Mammary epithelial cell (primary cell): ENCODE results near the gene OR2V1.

Experiments used
- EZH2 ChIP-seq: IDR thresholded peaks from 2 replicates; pipeline ENCODE4 v1.6.1; 2012; ENCODE audit warnings: low read length, inconsistent platforms, borderline replicate concordance
- TF ChIP-seq, protein P1 (sequence below), 2 donors: IDR thresholded peaks in 1 of 2; conservative IDR thresholded peaks in 1 of 2; 2 replicates each; pipeline ENCODE4 v1.5.1; 2011 to 2012; ENCODE audit warnings: inconsistent platforms in 2 of 2, low read length in 2 of 2, mild to moderate bottlenecking in 2 of 2, control low read depth in 1 of 2, low read depth in 1 of 2; ENCODE audit not compliant: insufficient read depth in 1 of 2; ENCODE audit errors: extremely low read depth in 1 of 2

DNA sequence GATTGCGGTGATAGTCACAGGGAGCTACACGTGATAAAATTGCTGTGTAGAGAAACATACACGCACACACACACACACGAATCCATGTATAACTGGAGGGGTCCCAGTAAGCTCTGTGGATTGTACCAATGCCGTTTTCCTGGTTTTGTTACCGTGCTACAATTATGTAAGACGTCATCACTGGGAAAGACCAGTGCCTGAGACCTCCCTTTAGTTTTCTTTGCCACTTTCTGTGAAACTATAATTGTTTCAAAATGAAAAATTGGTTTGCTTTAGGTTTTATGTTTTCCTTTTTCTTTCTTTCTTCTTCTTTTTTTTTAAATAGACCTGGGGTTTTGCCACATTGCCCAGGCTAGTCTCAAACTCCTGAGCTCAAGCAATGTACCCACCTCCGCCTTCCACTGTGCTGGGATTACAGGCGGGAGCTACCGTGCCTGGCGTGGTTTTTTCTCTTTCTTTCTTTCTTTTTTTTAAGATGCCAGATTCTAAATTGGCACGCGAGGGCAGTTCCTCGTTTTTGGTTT is 37.7 kb upstream of the OR2V1 start:
- TF ChIP-seq, protein P1, sequence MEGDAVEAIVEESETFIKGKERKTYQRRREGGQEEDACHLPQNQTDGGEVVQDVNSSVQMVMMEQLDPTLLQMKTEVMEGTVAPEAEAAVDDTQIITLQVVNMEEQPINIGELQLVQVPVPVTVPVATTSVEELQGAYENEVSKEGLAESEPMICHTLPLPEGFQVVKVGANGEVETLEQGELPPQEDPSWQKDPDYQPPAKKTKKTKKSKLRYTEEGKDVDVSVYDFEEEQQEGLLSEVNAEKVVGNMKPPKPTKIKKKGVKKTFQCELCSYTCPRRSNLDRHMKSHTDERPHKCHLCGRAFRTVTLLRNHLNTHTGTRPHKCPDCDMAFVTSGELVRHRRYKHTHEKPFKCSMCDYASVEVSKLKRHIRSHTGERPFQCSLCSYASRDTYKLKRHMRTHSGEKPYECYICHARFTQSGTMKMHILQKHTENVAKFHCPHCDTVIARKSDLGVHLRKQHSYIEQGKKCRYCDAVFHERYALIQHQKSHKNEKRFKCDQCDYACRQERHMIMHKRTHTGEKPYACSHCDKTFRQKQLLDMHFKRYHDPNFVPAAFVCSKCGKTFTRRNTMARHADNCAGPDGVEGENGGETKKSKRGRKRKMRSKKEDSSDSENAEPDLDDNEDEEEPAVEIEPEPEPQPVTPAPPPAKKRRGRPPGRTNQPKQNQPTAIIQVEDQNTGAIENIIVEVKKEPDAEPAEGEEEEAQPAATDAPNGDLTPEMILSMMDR (conservative IDR thresholded peaks at IDR 0.05 in 1 of 2, IDR thresholded peaks at IDR 0.05 in 1 of 2; ENCODE audit: extremely low read depth in 1 of 2, insufficient read depth in 1 of 2, low read depth in 1 of 2, low read length in 2 of 2) = no peak
- no peak for TF ChIP-seq EZH2
